IMR-90 (cell line): ENCODE results near the gene LRIT1. TPM values are rescaled to one million over a fixed set of nuclear protein-coding genes. Genes with fewer than 3 reads are reported as not detected.

Experiments used
- ATAC-seq: fragments of 200-7000 bp; cut with Tn5 transposase; 2 replicates; pipeline ENCODE4 v1.9.1; 2020; ENCODE audit warnings: low read depth, mild to moderate bottlenecking, moderate library complexity
- BruUV-seq: library from RNA; stranded (reverse); fragments of 400-500 nt; replicated peaks from 2 replicates; lab custom pipeline; 2021; lab: Mats Ljungman, UMichigan
- CTCF ChIA-PET: fragments of 300-600 bp; formaldehyde crosslinking; extraction: SDS; loops from one replicate; lab custom pipeline; 2021; ENCODE audit warnings: antibody characterized with exemption; lab: Yijun Ruan, JAX
- POLR2A ChIA-PET: fragments of 300-600 bp; sonication (Branson Sonifier 250); formaldehyde crosslinking; loops from one replicate; lab custom pipeline; 2022; ENCODE audit warnings: antibody characterized with exemption; ENCODE audit not compliant: unreplicated experiment; lab: Charles Lee
- DNase-seq: peaks from one replicate; pipeline ENCODE4 v3.0.0; 2013
- H2AFZ ChIP-seq: replicated peaks from 2 replicates; pipeline ENCODE3; 2013; ENCODE audit warnings: low read length, mild to moderate bottlenecking; ENCODE audit not compliant: poor library complexity
- H2AK5ac ChIP-seq: 2 replicates; pipeline ENCODE4 v1.6.1; 2013; ENCODE audit warnings: low read depth, low read length, inconsistent platforms
- H2AK9ac ChIP-seq: replicated peaks from 2 replicates; pipeline ENCODE3; 2013; ENCODE audit warnings: mild to moderate bottlenecking, low read depth, low read length, moderate library complexity; ENCODE audit not compliant: poor library complexity
- H2BK120ac ChIP-seq: 2 replicates; pipeline ENCODE4 v1.6.1; 2013; ENCODE audit warnings: low read depth, low read length, inconsistent platforms
- H2BK15ac ChIP-seq: 3 replicates; pipeline ENCODE4 v1.6.1; 2013; ENCODE audit warnings: low read depth, low read length, inconsistent platforms
- H2BK20ac ChIP-seq: 2 replicates; pipeline ENCODE4 v1.6.1; 2013; ENCODE audit warnings: low read depth, mild to moderate bottlenecking, inconsistent platforms, low read length, moderate library complexity
- H2BK5ac ChIP-seq: 2 replicates; pipeline ENCODE4 v1.6.1; 2013; ENCODE audit warnings: mild to moderate bottlenecking, low read depth, low read length, inconsistent platforms; ENCODE audit not compliant: poor library complexity, severe bottlenecking
- H3K14ac ChIP-seq: replicated peaks from 2 replicates; pipeline ENCODE4 v1.6.1; 2013; ENCODE audit warnings: low read depth, low read length, inconsistent platforms
- H3K18ac ChIP-seq: 2 replicates; pipeline ENCODE4 v1.6.1; 2013; ENCODE audit warnings: low read depth, low read length, control low read depth
- H3K23ac ChIP-seq: 2 replicates; pipeline ENCODE4 v1.6.1; 2013; ENCODE audit warnings: low read depth, low read length, inconsistent platforms
- H3K27ac ChIP-seq: 2 replicates; pipeline ENCODE4 v1.5.1; 2013; ENCODE audit warnings: mild to moderate bottlenecking, control low read depth, low read length; ENCODE audit not compliant: insufficient read depth
- H3K27me3 ChIP-seq: 2 replicates; pipeline ENCODE4 v1.6.1; 2013; ENCODE audit warnings: low read length; ENCODE audit not compliant: control insufficient read depth, insufficient read depth
- H3K36me3 ChIP-seq: 2 replicates; pipeline ENCODE4 v1.6.1; 2013; ENCODE audit warnings: low read length, mixed read lengths; ENCODE audit not compliant: control insufficient read depth, insufficient read depth
- H3K4ac ChIP-seq: 2 replicates; pipeline ENCODE4 v1.6.1; 2013; ENCODE audit warnings: low read depth, low read length, inconsistent platforms
- H3K4me1 ChIP-seq: 2 replicates; pipeline ENCODE4 v1.6.1; 2013; ENCODE audit warnings: low read length, mixed read lengths; ENCODE audit not compliant: control insufficient read depth, insufficient read depth
- H3K4me2 ChIP-seq: 2 replicates; pipeline ENCODE4 v1.6.1; 2013; ENCODE audit warnings: low read depth, mild to moderate bottlenecking, control low read depth, low read length, moderate library complexity
- H3K4me3 ChIP-seq: 2 replicates; pipeline ENCODE4 v1.5.1; 2013; ENCODE audit warnings: low read depth, mild to moderate bottlenecking, control low read depth, low read length, moderate library complexity; ENCODE audit not compliant: insufficient read depth
- H3K56ac ChIP-seq: 2 replicates; pipeline ENCODE4 v1.6.1; 2013; ENCODE audit warnings: low read length, inconsistent platforms; ENCODE audit not compliant: insufficient read depth; ENCODE audit errors: extremely low read depth
- H3K79me1 ChIP-seq, 2 experiments: 2 replicates each; pipeline ENCODE4 v1.6.1; 2013; ENCODE audit warnings: low read length in 2 of 2, inconsistent platforms in 1 of 2, low read depth in 1 of 2
- H3K9ac ChIP-seq: 2 replicates; pipeline ENCODE4 v1.6.1; 2013; ENCODE audit warnings: low read depth, low read length, control low read depth
- H3K9me1 ChIP-seq: 2 replicates; pipeline ENCODE4 v1.6.1; 2013; ENCODE audit warnings: low read length, inconsistent platforms; ENCODE audit not compliant: insufficient read depth
- H3K9me3 ChIP-seq: 2 replicates; pipeline ENCODE4 v1.6.1; 2013; ENCODE audit warnings: low read length; ENCODE audit not compliant: control insufficient read depth, insufficient read depth
- H4K20me1 ChIP-seq: 2 replicates; pipeline ENCODE4 v1.6.1; 2013; ENCODE audit warnings: low read length, inconsistent platforms; ENCODE audit not compliant: insufficient read depth
- H4K5ac ChIP-seq: 2 replicates; pipeline ENCODE4 v1.6.1; 2013; ENCODE audit warnings: mild to moderate bottlenecking, low read depth, low read length, control low read depth
- H4K8ac ChIP-seq, 2 experiments: 2 replicates each; pipeline ENCODE4 v1.6.1; 2013; ENCODE audit warnings: low read depth in 2 of 2, low read length in 2 of 2, control low read depth in 1 of 2, inconsistent platforms in 1 of 2
- H4K91ac ChIP-seq: 2 replicates; pipeline ENCODE4 v1.6.1; 2013; ENCODE audit warnings: low read depth, low read length, inconsistent platforms; ENCODE audit not compliant: insufficient read depth
- CEBPB ChIP-seq: IDR thresholded peaks from 2 replicates; pipeline ENCODE4 v1.6.1; 2012; ENCODE audit warnings: low read depth, low read length, improper control_type of control experiment
- CHD1 ChIP-seq: IDR thresholded peaks from 2 replicates; pipeline ENCODE4 v1.6.1; 2012; ENCODE audit warnings: low read depth, low read length, improper control_type of control experiment
- CTCF ChIP-seq: conservative IDR thresholded peaks from 2 replicates; pipeline ENCODE4 v1.5.1; 2012; ENCODE audit warnings: mild to moderate bottlenecking, low read depth, low read length, improper control_type of control experiment
- ELK1 ChIP-seq: fragments of 150-350 bp; IDR thresholded peaks from 2 replicates; pipeline ENCODE4 v1.6.1; 2016; ENCODE audit warnings: low read depth, mild to moderate bottlenecking, low read length, moderate library complexity, borderline replicate concordance
- FOS ChIP-seq: fragments of 150-350 bp; IDR thresholded peaks from 2 replicates; pipeline ENCODE4 v1.6.1; 2016; ENCODE audit warnings: low read depth, low read length
- MAFK ChIP-seq: IDR thresholded peaks from 2 replicates; pipeline ENCODE4 v1.6.1; 2012; ENCODE audit warnings: low read depth, low read length, improper control_type of control experiment
- MXI1 ChIP-seq: IDR thresholded peaks from 2 replicates; pipeline ENCODE4 v1.6.1; 2012; ENCODE audit warnings: low read depth, mild to moderate bottlenecking, low read length, moderate library complexity, borderline replicate concordance
- NFE2L2 ChIP-seq: fragments of 150-350 bp; IDR thresholded peaks from 2 replicates; pipeline ENCODE4 v1.6.1; 2016; ENCODE audit warnings: low read depth, mild to moderate bottlenecking, low read length
- POLR2A ChIP-seq: IDR thresholded peaks from 2 replicates; pipeline ENCODE4 v1.6.1; 2012; ENCODE audit warnings: mild to moderate bottlenecking, low read depth, low read length
- RFX5 ChIP-seq: IDR thresholded peaks from 2 replicates; pipeline ENCODE4 v1.8.0; 2012; ENCODE audit warnings: low read depth, mild to moderate bottlenecking, low read length, moderate library complexity
- SMC3 ChIP-seq: fragments of 150-350 bp; IDR thresholded peaks from 2 replicates; pipeline ENCODE4 v1.6.1; 2016; ENCODE audit warnings: low read depth, mild to moderate bottlenecking, antibody characterized with exemption, low read length, moderate library complexity
- USF2 ChIP-seq: fragments of 150-350 bp; IDR thresholded peaks from 2 replicates; pipeline ENCODE4 v1.6.1; 2017; ENCODE audit warnings: mild to moderate bottlenecking, antibody characterized with exemption, low read length, low read depth
- WGBS, 2 experiments: methylation state at CpG; one replicate each; pipeline versions ENCODE4 v1.1.5 to v1.1.7; 2013; ENCODE audit warnings: missing lambda C conversion rate in 2 of 2; ENCODE audit not compliant: insufficient read length in 1 of 2; ENCODE audit errors: extremely low coverage in 2 of 2; 5-methylcytosine and 5-hydroxymethylcytosine counted together
- dilution Hi-C: fragments of 300-500 bp; cut with HindIII; formaldehyde crosslinking; loops from one replicate; pipeline ENCODE4 v1.14.3; 2018; ENCODE audit warnings: low sequenced_read_pairs; ENCODE audit not compliant: unreplicated experiment
- in situ Hi-C: fragments of 300-500 bp; cut with MboI; formaldehyde crosslinking; loops from 3 replicates; pipeline ENCODE4 v1.14.3; 2019; ENCODE audit warnings: low sequenced_read_pairs, inconsistent platforms, mixed read lengths
- intact Hi-C: fragments of 100-400 bp; cut with micrococcal nuclease; formaldehyde crosslinking; loops from 2 replicates; pipeline ENCODE4 v1.10.0; 2022
- polyA plus RNA-seq, 3 experiments: library from polyadenylated mRNA; depleted of rRNA; stranded (reverse); fragments of >200 nt; gene quantifications; 2 replicates each; pipeline ENCODE4 v1.2.3, GENCODE V29; 2012; ENCODE audit warnings: low replicate concordance in 1 of 3
- total RNA-seq: library from RNA; depleted of rRNA; stranded (reverse); fragments of >200 nt; gene quantifications from 2 replicates; pipeline ENCODE4 v1.2.3, GENCODE V29; 2012

LRIT1 gene
- total and polyA plus RNA-seq, 2 of the 4 experiments (the other 2 are of a cell fraction) = not detected

- H3K4me3 ChIP-seq = no peak within 1 kb of the TSS
- no peak within 1 kb of the TSS for H4K91ac ChIP-seq
- H3K56ac ChIP-seq = no peak within 1 kb of the TSS
- H3K23ac ChIP-seq = no peak within 1 kb of the TSS
- WGBS, 2 experiments = 50% methylated on average over 1 of the region's 6 CpGs; no CpG with 5 or more reads in 1 of the 2 experiments
- no peaks in the 10 kb centered on the region for H3K4me1 ChIP-seq
- ATAC-seq (no peak), DNase-seq (no peak)
- H3K9ac ChIP-seq = no peak within 1 kb of the TSS
- no peak within 1 kb of the TSS for H3K4me2 ChIP-seq
- H3K36me3 ChIP-seq = no peaks in the 10 kb centered on the region
- no peaks in the 10 kb centered on the region for H3K9me3 ChIP-seq
- H2AK9ac ChIP-seq = no peak within 1 kb of the TSS
- dilution Hi-C loops = no loop called here
- H4K5ac ChIP-seq = no peak within 1 kb of the TSS
- H3K18ac ChIP-seq = no peak within 1 kb of the TSS
- no peak within 1 kb of the TSS for H2AK5ac ChIP-seq
- H2BK20ac ChIP-seq = no peak within 1 kb of the TSS
- H3K4ac ChIP-seq = no peak within 1 kb of the TSS
- H2BK5ac ChIP-seq = no peak within 1 kb of the TSS
- BruUV-seq = no TSS peak
- H3K79me1 ChIP-seq = no peaks in the 10 kb centered on the region
- no peak within 1 kb of the TSS for H2BK15ac ChIP-seq
- H3K14ac ChIP-seq = no peak within 1 kb of the TSS
- H2BK120ac ChIP-seq = no peak within 1 kb of the TSS
- intact Hi-C loops = no loop called here
- H2AFZ ChIP-seq = no peak within 1 kb of the TSS
- no peak within 1 kb of the TSS for H4K8ac ChIP-seq
- H3K9me1 ChIP-seq = no peaks in the 10 kb centered on the region
- H4K20me1 ChIP-seq = no peaks in the 10 kb centered on the region
- no peak for TF ChIP-seq FOS
- no peak for TF ChIP-seq MAFK
- no peak for TF ChIP-seq CHD1
- no peak for TF ChIP-seq ELK1
- TF ChIP-seq SMC3 = no peak
- TF ChIP-seq POLR2A = no peak
- no peak for TF ChIP-seq CTCF
- TF ChIP-seq CEBPB = no peak
- no peak for TF ChIP-seq MXI1
- TF ChIP-seq USF2 = no peak
- TF ChIP-seq NFE2L2 = no peak
- no peak for TF ChIP-seq RFX5
- POLR2A ChIA-PET = no interaction called here
- in situ Hi-C loops = no loop called here
- H3K27ac ChIP-seq = no peak within 1 kb of the TSS
- CTCF ChIA-PET = no interaction called here
- no peaks in the 10 kb centered on the region; the same call in none of the 2 replicates for H3K27me3 ChIP-seq
Measured at GRCh38 chr10:84225427-84226173, 15.7 kb downstream of the LRIT1 start, which contains the start of gene LRIT2. Gene LRIT2 (minus strand): TSS chr10:84225544. CDS start chr10:84225520, 24 bp downstream.
